A549 (cell line): ENCODE results near the gene SMARCA4. TPM values are rescaled to one million over a fixed set of nuclear protein-coding genes. Genes with fewer than 3 reads are reported as not detected.

ENCODE experiments used
- ATAC-seq, 2 experiments: fragments of 200-7000 bp in 1 of 2; fragments of >200 bp in 1 of 2; cut with Nextera tagmentation in 1 of 2; cut with Tn5 transposase in 1 of 2; 3 replicates each; pipeline versions ENCODE4 v1.8.0 to v1.9.1; 2018 to 2020; ENCODE audit warnings: mild to moderate bottlenecking in 1 of 2, moderate library complexity in 1 of 2
- CTCF ChIA-PET: fragments of 300-600 bp; sonication (Branson Sonifier 250); formaldehyde crosslinking; extraction: SDS; loops from one replicate; lab custom pipeline; 2021; ENCODE audit warnings: antibody characterized with exemption, inconsistent platforms; lab: Yijun Ruan, JAX
- POLR2A ChIA-PET: fragments of 350-600 bp; formaldehyde crosslinking; extraction: SDS; loops from one replicate; lab custom pipeline; 2021; ENCODE audit warnings: antibody characterized with exemption, inconsistent platforms; lab: Yijun Ruan, JAX
- DNase-seq, 2 experiments: peaks; one replicate each; pipeline versions ENCODE4 v3.0.0 to v3.0.0-alpha.2; 2011 to 2016; ENCODE audit warnings: low read depth in 1 of 2, low spot score in 1 of 2
- FAIRE-seq: peaks from 2 replicates; lab custom pipeline; 2011; peaks lifted over from hg19 to GRCh38; lab: Jason Lieb, UNC
- H3K27ac ChIP-seq, 2 experiments: fragments of >200 bp; sonication (Bioruptor Twin); formaldehyde crosslinking; 3 replicates each; pipeline ENCODE4 v1.5.1; 2016 to 2017
- H3K4me1 ChIP-seq: fragments of >200 bp; sonication (Bioruptor Twin); formaldehyde crosslinking; 3 replicates; pipeline ENCODE4 v1.6.1; 2016
- H3K4me2 ChIP-seq: fragments of >200 bp; sonication (Bioruptor Twin); formaldehyde crosslinking; 3 replicates; pipeline ENCODE4 v1.6.1; 2016
- H3K4me3 ChIP-seq: fragments of >200 bp; sonication (Bioruptor Twin); formaldehyde crosslinking; 3 replicates; pipeline ENCODE4 v1.5.1; 2016
- H3K9me3 ChIP-seq: fragments of >200 bp; sonication (Bioruptor Twin); formaldehyde crosslinking; 3 replicates; pipeline ENCODE4 v1.6.1; 2016
- CTCF ChIP-seq: fragments of >200 bp; sonication (Bioruptor Twin); formaldehyde crosslinking; IDR thresholded peaks from 3 replicates; pipeline ENCODE4 v1.5.1; 2016
- E2F6 ChIP-seq: IDR thresholded peaks from 2 replicates; pipeline ENCODE4 v1.6.1; 2012; ENCODE audit warnings: low read depth, borderline replicate concordance
- EHMT2 ChIP-seq: fragments of 200-600 bp; sonication (generic); IDR thresholded peaks from 2 replicates; pipeline ENCODE4 v1.6.1; 2016; ENCODE audit warnings: antibody characterized with exemption, low read depth, mild to moderate bottlenecking, moderate library complexity
- FOSB ChIP-seq: fragments of 250-450 bp; sonication (Bioruptor Pico); IDR thresholded peaks from 2 replicates; pipeline ENCODE4 v1.5.0; 2020; ENCODE audit warnings: mild to moderate bottlenecking, moderate library complexity
- FOXS1 ChIP-seq: fragments of 250-450 bp; sonication (Bioruptor Pico); IDR thresholded peaks from 2 replicates; pipeline ENCODE4 v1.5.0; 2020; ENCODE audit warnings: mild to moderate bottlenecking, moderate library complexity
- HDAC2 ChIP-seq: fragments of 200-600 bp; sonication (generic); IDR thresholded peaks from 2 replicates; pipeline ENCODE4 v1.6.1; 2016
- HEYL ChIP-seq: fragments of 250-450 bp; sonication (Bioruptor Pico); IDR thresholded peaks from 2 replicates; pipeline ENCODE4 v1.8.0; 2021; ENCODE audit warnings: mild to moderate bottlenecking, moderate library complexity
- HMGXB4 ChIP-seq: fragments of 250-450 bp; sonication (Bioruptor Pico); IDR thresholded peaks from 2 replicates; pipeline ENCODE4 v1.5.0; 2021; ENCODE audit warnings: mild to moderate bottlenecking, moderate library complexity, borderline replicate concordance
- JUNB ChIP-seq: fragments of >200 bp; sonication (Bioruptor Twin); formaldehyde crosslinking; IDR thresholded peaks from 2 replicates; pipeline ENCODE4 v1.6.1; 2016
- KDM1A ChIP-seq: fragments of 200-600 bp; sonication (generic); IDR thresholded peaks from 2 replicates; pipeline ENCODE4 v1.6.1; 2016; ENCODE audit warnings: low read depth, mild to moderate bottlenecking
- KDM5A ChIP-seq: fragments of 200-600 bp; sonication (generic); IDR thresholded peaks from 2 replicates; pipeline ENCODE4 v1.6.1; 2016; ENCODE audit warnings: antibody characterized with exemption, mild to moderate bottlenecking
- MAFK ChIP-seq: fragments of 450-650 bp; IDR thresholded peaks from 2 replicates; pipeline ENCODE4 v1.6.1; 2014; ENCODE audit not compliant: partially characterized antibody
- MAX ChIP-seq: IDR thresholded peaks from 2 replicates; pipeline ENCODE4 v1.6.1; 2012
- NFE2L2 ChIP-seq: fragments of 150-350 bp; conservative IDR thresholded peaks from 2 replicates; pipeline ENCODE4 v1.6.1; 2014; ENCODE audit warnings: low read length
- NPAS2 ChIP-seq: fragments of 250-450 bp; sonication (Bioruptor Pico); IDR thresholded peaks from 2 replicates; pipeline ENCODE4 v1.8.0; 2022; ENCODE audit warnings: mild to moderate bottlenecking, moderate library complexity, borderline replicate concordance
- NR3C1 ChIP-seq: fragments of >200 bp; sonication (Bioruptor Twin); formaldehyde crosslinking; IDR thresholded peaks from 3 replicates; pipeline ENCODE4 v1.6.1; 2017
- RAD21 ChIP-seq, 2 experiments: fragments of >200 bp in 1 of 2; sonication (Bioruptor Twin) in 1 of 2; formaldehyde crosslinking in 1 of 2; IDR thresholded peaks in 1 of 2; conservative IDR thresholded peaks in 1 of 2; 2 replicates in 1 of 2; 3 replicates in 1 of 2; pipeline ENCODE4 v1.6.1; 2012 to 2018; ENCODE audit warnings: inconsistent platforms in 1 of 2
- RCOR1 ChIP-seq: fragments of 150-350 bp; IDR thresholded peaks from 2 replicates; pipeline ENCODE4 v1.6.1; 2014; ENCODE audit warnings: antibody characterized with exemption, low read length, low read depth
- RFX5 ChIP-seq: fragments of 450-650 bp; IDR thresholded peaks from 2 replicates; pipeline ENCODE4 v1.7.1; 2014; ENCODE audit warnings: antibody characterized with exemption, mild to moderate bottlenecking, moderate library complexity
- RNF2 ChIP-seq: fragments of 200-600 bp; sonication (generic); IDR thresholded peaks from 2 replicates; pipeline ENCODE4 v1.6.1; 2016; ENCODE audit warnings: low read depth, mild to moderate bottlenecking, antibody characterized with exemption, moderate library complexity, borderline replicate concordance
- SMC3 ChIP-seq: fragments of >200 bp; sonication (Bioruptor Twin); formaldehyde crosslinking; IDR thresholded peaks from 3 replicates; pipeline ENCODE4 v1.6.1; 2018; ENCODE audit warnings: inconsistent platforms
- ZC3H11A ChIP-seq: fragments of 450-650 bp; IDR thresholded peaks from 2 replicates; pipeline ENCODE4 v1.6.1; 2014; ENCODE audit warnings: antibody characterized with exemption, mild to moderate bottlenecking
- WGBS: methylation state at CpG from one replicate; pipeline ENCODE4 v1.1.6; 2017; ENCODE audit errors: missing lambda C conversion rate; 5-methylcytosine and 5-hydroxymethylcytosine counted together
- polyA plus RNA-seq, 4 experiments: library from polyadenylated mRNA; depleted of rRNA in 3 of 4; stranded (reverse); fragments of >200 nt; fragmentation: RNase III in 1 of 4; extraction: RNeasy Plus Mini Kit Qiagen cat#74134 plus additional on column Dnase treatment in 1 of 4; gene quantifications; 2 replicates in 3 of 4; 3 replicates in 1 of 4; pipeline ENCODE4 v1.2.3, GENCODE V29; 2011 to 2017

SMARCA4 gene
- polyA plus RNA-seq, 2 of the 4 experiments (the other 2 are of a cell fraction), result 8.1 to 11.9 TPM

- no peak for ATAC-seq
- no peaks in the 10 kb centered on the region for H3K9me3 ChIP-seq
- ChIA-PET POLR2A (no interaction called here), CTCF (no interaction called here)
- no peak overlapping the region for H3K4me3 ChIP-seq
- H3K4me1 ChIP-seq, result peaks cover 7% of the 10 kb centered on the region; the same call in 1 of the 3 replicates
- no peak overlapping the region for H3K4me2 ChIP-seq
- 94% methylated on average over 8 of the region's 8 CpGs for WGBS
- FAIRE-seq, result no peak
- DNase-seq, result no peak
- H3K27ac ChIP-seq, result no peak overlapping the region
- TF ChIP-seq MAX (no peak), HDAC2 (no peak), RFX5 (no peak), ZC3H11A (no peak), KDM1A (no peak), RNF2 (no peak), NR3C1 (no peak), KDM5A (no peak), NFE2L2 (no peak), EHMT2 (no peak), RAD21 (conservative IDR thresholded peaks at IDR 0.05 in 1 of 2, IDR thresholded peaks at IDR 0.05 in 1 of 2) (no peak), SMC3 (no peak), MAFK (no peak), E2F6 (no peak)
- TF ChIP-seq, all 56 proteins: peak for 0
Measured at GRCh38 chr19:11067356-11068113, 106.7 kb downstream of the SMARCA4 start.

GRCh38 chr19:11069561-11069960 lies 108.7 kb downstream of the SMARCA4 start:
- no peak for FAIRE-seq
- CTCF ChIA-PET, result interaction anchor here (0.6 to 2.4 kb wide), 5 partner anchors 10 to 131 kb away, joined by 3 to 6 read pairs (median 4); no protein-coding TSS in a partner anchor
- POLR2A ChIA-PET, result no interaction called here

More at GRCh38 chr19:11069561-11069960, 108.7 kb downstream of the SMARCA4 start:
- Histone ChIP-seq H3K4me1 (peaks cover 4% of the 10 kb centered on the region; the same call in 1 of the 3 replicates), H3K27ac (no peak overlapping the region), H3K4me2 (no peak overlapping the region), H3K9me3 (no peaks in the 10 kb centered on the region), H3K4me3 (no peak overlapping the region)
- DNase-seq, result no peak
- ATAC-seq, result no peak; a peak in 1 of 6 replicates
- TF ChIP-seq FOSB (CRISPR knock-in tag) (no peak), CTCF (no peak), FOXS1 (CRISPR knock-in tag) (no peak), HEYL (CRISPR knock-in tag) (no peak), JUNB (no peak), RFX5 (no peak), NPAS2 (CRISPR knock-in tag) (no peak), HMGXB4 (CRISPR knock-in tag) (no peak), RCOR1 (no peak), MAFK (no peak), MAX (no peak), KDM5A (no peak)
- WGBS, result 99% methylated on average over 9 of the region's 9 CpGs
